WTC11 (cell line): ENCODE results near the gene CCDC68.
"Not testable (repeated sequence)": the region's sequence is repeated elsewhere in the genome, so short reads cannot be mapped to it uniquely, and the experiment has no call there.

Experiments used
- CBFB ChIP-seq: sonication (generic); formaldehyde crosslinking; IDR thresholded peaks from 2 replicates; pipeline ENCODE4 v1.8.1; 2022; ENCODE audit warnings: mild to moderate bottlenecking, low read depth, missing genetic modification reagents
- CREB1 ChIP-seq: sonication (generic); formaldehyde crosslinking; IDR thresholded peaks from 2 replicates; pipeline ENCODE4 v1.8.0; 2023; ENCODE audit warnings: mild to moderate bottlenecking, missing genetic modification reagents
- CTCF ChIP-seq: fragments of 200-600 bp; IDR thresholded peaks from 2 replicates; pipeline ENCODE4 v1.8.0; 2022; ENCODE audit warnings: antibody characterized with exemption
- E2F4 ChIP-seq: sonication (generic); formaldehyde crosslinking; IDR thresholded peaks from 2 replicates; pipeline ENCODE4 v1.8.1; 2022; ENCODE audit warnings: low read depth, mild to moderate bottlenecking, moderate library complexity, missing genetic modification reagents, borderline replicate concordance
- ESRRA ChIP-seq: sonication (generic); formaldehyde crosslinking; IDR thresholded peaks from 2 replicates; pipeline ENCODE4 v1.8.1; 2022; ENCODE audit warnings: mild to moderate bottlenecking, missing genetic modification reagents, borderline replicate concordance
- ETV6 ChIP-seq: sonication (generic); formaldehyde crosslinking; IDR thresholded peaks from 2 replicates; pipeline ENCODE4 v1.8.1; 2022; ENCODE audit warnings: mild to moderate bottlenecking, missing genetic modification reagents
- GABPB1 ChIP-seq: sonication (generic); formaldehyde crosslinking; IDR thresholded peaks from 2 replicates; pipeline ENCODE4 v1.8.1; 2023; ENCODE audit warnings: mild to moderate bottlenecking, missing genetic modification reagents
- PRDM15 ChIP-seq: sonication (generic); formaldehyde crosslinking; IDR thresholded peaks from 2 replicates; pipeline ENCODE4 v1.8.0; 2022; ENCODE audit warnings: missing genetic modification reagents
- SMAD3 ChIP-seq: sonication (generic); formaldehyde crosslinking; IDR thresholded peaks from 2 replicates; pipeline ENCODE4 v1.8.0; 2022; ENCODE audit warnings: missing genetic modification reagents, mild to moderate bottlenecking, borderline replicate concordance
- TEAD4 ChIP-seq: sonication (generic); formaldehyde crosslinking; IDR thresholded peaks from 2 replicates; pipeline ENCODE4 v1.8.0; 2022; ENCODE audit warnings: mild to moderate bottlenecking, missing genetic modification reagents
- ZNF138 ChIP-seq: sonication (generic); formaldehyde crosslinking; conservative IDR thresholded peaks from 2 replicates; pipeline ENCODE4 v1.8.1; 2022; ENCODE audit warnings: mild to moderate bottlenecking, moderate library complexity, missing genetic modification reagents
- TF ChIP-seq, protein P1 (sequence below): sonication (generic); formaldehyde crosslinking; IDR thresholded peaks from 2 replicates; pipeline ENCODE4 v1.8.0; 2022; ENCODE audit warnings: mild to moderate bottlenecking, missing genetic modification reagents
- TF ChIP-seq, protein P2 (sequence below): sonication (generic); formaldehyde crosslinking; IDR thresholded peaks from 2 replicates; pipeline ENCODE4 v1.8.1; 2023; ENCODE audit warnings: mild to moderate bottlenecking, moderate library complexity, missing genetic modification reagents
- TF ChIP-seq, protein P3 (sequence below): sonication (generic); formaldehyde crosslinking; IDR thresholded peaks from 2 replicates; pipeline ENCODE4 v1.8.0; 2023; ENCODE audit warnings: missing genetic modification reagents, mild to moderate bottlenecking, borderline replicate concordance

DNA sequence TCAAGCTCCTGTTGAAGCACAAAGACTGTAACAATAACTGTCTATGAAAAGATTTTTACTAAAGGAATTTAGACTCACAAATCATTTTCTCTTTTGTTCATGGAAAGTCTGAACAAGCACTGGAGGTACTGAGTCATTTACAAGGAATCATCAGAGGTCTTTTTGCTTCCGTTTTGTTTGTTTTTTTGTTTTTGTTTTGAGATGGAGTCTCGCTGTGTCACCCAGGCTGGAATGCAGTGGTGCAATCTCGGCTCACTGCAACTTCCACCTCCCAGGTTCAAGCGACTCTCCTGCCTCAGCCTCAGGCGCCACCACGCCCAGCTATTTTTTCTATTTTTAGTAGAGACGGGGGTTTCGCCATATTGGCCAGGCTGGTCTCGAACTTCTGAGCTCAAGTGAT lies 9.0 kb upstream of the CCDC68 start:
- TF ChIP-seq CREB1 (CRISPR knock-in tag); CTCF; ETV6 (CRISPR knock-in tag); GABPB1; SMAD3 (CRISPR knock-in tag); PRDM15; ZNF138; CBFB (CRISPR knock-in tag); E2F4 (CRISPR knock-in tag); TEAD4 (CRISPR knock-in tag); ESRRA (CRISPR knock-in tag): not testable (repeated sequence)
- TF ChIP-seq, protein P1, sequence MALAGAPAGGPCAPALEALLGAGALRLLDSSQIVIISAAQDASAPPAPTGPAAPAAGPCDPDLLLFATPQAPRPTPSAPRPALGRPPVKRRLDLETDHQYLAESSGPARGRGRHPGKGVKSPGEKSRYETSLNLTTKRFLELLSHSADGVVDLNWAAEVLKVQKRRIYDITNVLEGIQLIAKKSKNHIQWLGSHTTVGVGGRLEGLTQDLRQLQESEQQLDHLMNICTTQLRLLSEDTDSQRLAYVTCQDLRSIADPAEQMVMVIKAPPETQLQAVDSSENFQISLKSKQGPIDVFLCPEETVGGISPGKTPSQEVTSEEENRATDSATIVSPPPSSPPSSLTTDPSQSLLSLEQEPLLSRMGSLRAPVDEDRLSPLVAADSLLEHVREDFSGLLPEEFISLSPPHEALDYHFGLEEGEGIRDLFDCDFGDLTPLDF (CRISPR knock-in tag) = not testable (repeated sequence)
- TF ChIP-seq, protein P2, sequence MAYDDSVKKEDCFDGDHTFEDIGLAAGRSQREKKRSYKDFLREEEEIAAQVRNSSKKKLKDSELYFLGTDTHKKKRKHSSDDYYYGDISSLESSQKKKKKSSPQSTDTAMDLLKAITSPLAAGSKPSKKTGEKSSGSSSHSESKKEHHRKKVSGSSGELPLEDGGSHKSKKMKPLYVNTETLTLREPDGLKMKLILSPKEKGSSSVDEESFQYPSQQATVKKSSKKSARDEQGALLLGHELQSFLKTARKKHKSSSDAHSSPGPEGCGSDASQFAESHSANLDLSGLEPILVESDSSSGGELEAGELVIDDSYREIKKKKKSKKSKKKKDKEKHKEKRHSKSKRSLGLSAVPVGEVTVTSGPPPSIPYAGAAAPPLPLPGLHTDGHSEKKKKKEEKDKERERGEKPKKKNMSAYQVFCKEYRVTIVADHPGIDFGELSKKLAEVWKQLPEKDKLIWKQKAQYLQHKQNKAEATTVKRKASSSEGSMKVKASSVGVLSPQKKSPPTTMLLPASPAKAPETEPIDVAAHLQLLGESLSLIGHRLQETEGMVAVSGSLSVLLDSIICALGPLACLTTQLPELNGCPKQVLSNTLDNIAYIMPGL (CRISPR knock-in tag) = not testable (repeated sequence)
- TF ChIP-seq, protein P3, sequence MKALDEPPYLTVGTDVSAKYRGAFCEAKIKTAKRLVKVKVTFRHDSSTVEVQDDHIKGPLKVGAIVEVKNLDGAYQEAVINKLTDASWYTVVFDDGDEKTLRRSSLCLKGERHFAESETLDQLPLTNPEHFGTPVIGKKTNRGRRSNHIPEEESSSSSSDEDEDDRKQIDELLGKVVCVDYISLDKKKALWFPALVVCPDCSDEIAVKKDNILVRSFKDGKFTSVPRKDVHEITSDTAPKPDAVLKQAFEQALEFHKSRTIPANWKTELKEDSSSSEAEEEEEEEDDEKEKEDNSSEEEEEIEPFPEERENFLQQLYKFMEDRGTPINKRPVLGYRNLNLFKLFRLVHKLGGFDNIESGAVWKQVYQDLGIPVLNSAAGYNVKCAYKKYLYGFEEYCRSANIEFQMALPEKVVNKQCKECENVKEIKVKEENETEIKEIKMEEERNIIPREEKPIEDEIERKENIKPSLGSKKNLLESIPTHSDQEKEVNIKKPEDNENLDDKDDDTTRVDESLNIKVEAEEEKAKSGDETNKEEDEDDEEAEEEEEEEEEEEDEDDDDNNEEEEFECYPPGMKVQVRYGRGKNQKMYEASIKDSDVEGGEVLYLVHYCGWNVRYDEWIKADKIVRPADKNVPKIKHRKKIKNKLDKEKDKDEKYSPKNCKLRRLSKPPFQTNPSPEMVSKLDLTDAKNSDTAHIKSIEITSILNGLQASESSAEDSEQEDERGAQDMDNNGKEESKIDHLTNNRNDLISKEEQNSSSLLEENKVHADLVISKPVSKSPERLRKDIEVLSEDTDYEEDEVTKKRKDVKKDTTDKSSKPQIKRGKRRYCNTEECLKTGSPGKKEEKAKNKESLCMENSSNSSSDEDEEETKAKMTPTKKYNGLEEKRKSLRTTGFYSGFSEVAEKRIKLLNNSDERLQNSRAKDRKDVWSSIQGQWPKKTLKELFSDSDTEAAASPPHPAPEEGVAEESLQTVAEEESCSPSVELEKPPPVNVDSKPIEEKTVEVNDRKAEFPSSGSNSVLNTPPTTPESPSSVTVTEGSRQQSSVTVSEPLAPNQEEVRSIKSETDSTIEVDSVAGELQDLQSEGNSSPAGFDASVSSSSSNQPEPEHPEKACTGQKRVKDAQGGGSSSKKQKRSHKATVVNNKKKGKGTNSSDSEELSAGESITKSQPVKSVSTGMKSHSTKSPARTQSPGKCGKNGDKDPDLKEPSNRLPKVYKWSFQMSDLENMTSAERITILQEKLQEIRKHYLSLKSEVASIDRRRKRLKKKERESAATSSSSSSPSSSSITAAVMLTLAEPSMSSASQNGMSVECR = not testable (repeated sequence)
